A673 (cell line): ENCODE results near the gene EFTUD2. TPM values are rescaled to one million over a fixed set of nuclear protein-coding genes. Genes with fewer than 3 reads are reported as not detected.

Experiments
- BruUV-seq: library from RNA; stranded (reverse); fragments of 400-500 nt; replicated peaks from 2 replicates; lab custom pipeline; 2021; lab: Mats Ljungman, UMichigan
- CTCF ChIA-PET: fragments of 300-600 bp; sonication (Branson Sonifier 250); formaldehyde crosslinking; loops from one replicate; lab custom pipeline; 2022; ENCODE audit warnings: antibody characterized with exemption; lab: Charles Lee
- POLR2A ChIA-PET: fragments of 300-600 bp; sonication (Branson Sonifier 250); formaldehyde crosslinking; loops from one replicate; lab custom pipeline; 2022; ENCODE audit warnings: antibody characterized with exemption; ENCODE audit not compliant: low non-redundant PET; lab: Charles Lee
- DNase-seq: peaks from one replicate; pipeline ENCODE4 v3.0.0-alpha.2; 2015; ENCODE audit warnings: low spot score
- H3K27ac ChIP-seq: fragments of 200-600 bp; sonication (generic); 2 replicates; pipeline ENCODE4 v1.5.1; 2016; ENCODE audit warnings: mixed run types, low read depth, mild to moderate bottlenecking, mixed read lengths, antibody characterized with exemption, low read length; ENCODE audit not compliant: poor library complexity, severe bottlenecking
- H3K27me3 ChIP-seq: fragments of 200-600 bp; sonication (generic); replicated peaks from 2 replicates; pipeline ENCODE4 v1.6.1; 2017; ENCODE audit warnings: mixed run types, low read depth, mild to moderate bottlenecking, mixed read lengths, antibody characterized with exemption, low read length; ENCODE audit not compliant: insufficient read depth, poor library complexity
- H3K36me3 ChIP-seq: fragments of 200-600 bp; sonication (generic); 2 replicates; pipeline ENCODE4 v1.6.1; 2016; ENCODE audit warnings: mixed run types, mild to moderate bottlenecking, mixed read lengths, antibody characterized with exemption, low read length; ENCODE audit not compliant: insufficient read depth, poor library complexity, severe bottlenecking
- H3K4me1 ChIP-seq: fragments of 200-600 bp; sonication (generic); 2 replicates; pipeline ENCODE4 v1.6.1; 2017; ENCODE audit warnings: mixed run types, mild to moderate bottlenecking, mixed read lengths, antibody characterized with exemption, low read length; ENCODE audit not compliant: insufficient read depth, poor library complexity, severe bottlenecking
- H3K4me3 ChIP-seq: fragments of 200-600 bp; sonication (generic); 2 replicates; pipeline ENCODE4 v1.5.1; 2016; ENCODE audit warnings: low read depth, mixed run types, mild to moderate bottlenecking, mixed read lengths, low read length; ENCODE audit not compliant: poor library complexity, severe bottlenecking
- H3K9me3 ChIP-seq: fragments of 200-600 bp; sonication (generic); 2 replicates; pipeline ENCODE4 v1.6.1; 2016; ENCODE audit warnings: mixed run types, low read depth, mild to moderate bottlenecking, mixed read lengths, antibody characterized with exemption, low read length; ENCODE audit not compliant: poor library complexity, severe bottlenecking
- EZH2 ChIP-seq: fragments of 200-600 bp; sonication (generic); IDR thresholded peaks from 2 replicates; pipeline ENCODE4 v1.6.1; 2017; ENCODE audit warnings: borderline replicate concordance, low read depth, mild to moderate bottlenecking, mixed read lengths, antibody characterized with exemption, low read length; ENCODE audit not compliant: poor library complexity, severe bottlenecking
- intact Hi-C: fragments of 100-400 bp; cut with micrococcal nuclease; formaldehyde crosslinking; loops from one replicate; pipeline ENCODE4 v1.10.0; 2022; ENCODE audit not compliant: unreplicated experiment
- total RNA-seq: library from RNA; stranded (reverse); gene quantifications from 2 replicates; pipeline ENCODE4 v1.2.3, GENCODE V29; 2021
- TF ChIP-seq, protein P1 (sequence below): fragments of 300-800, 200-600 bp; sonication (generic); conservative IDR thresholded peaks from 2 replicates; pipeline ENCODE4 v1.5.1; 2017; ENCODE audit warnings: low read depth, mild to moderate bottlenecking, antibody characterized with exemption, low read length, moderate library complexity, mixed read lengths

The EFTUD2 gene
- total RNA-seq, 1 experiment from 2014 or later, result 144 TPM

- POLR2A ChIA-PET, result no interaction called here
- DNase-seq, result peak; percentile 66
- Histone ChIP-seq H3K4me1 (no peaks in the 10 kb centered on the region), H3K9me3 (no peaks in the 10 kb centered on the region), H3K4me3 (no peak overlapping the region), H3K27me3 (no peaks in the 10 kb centered on the region), H3K27ac (no peak overlapping the region), H3K36me3 (no peaks in the 10 kb centered on the region)
- intact Hi-C loops, result loop anchor here (2.0 kb wide), 1 partner anchor 101 kb away; no protein-coding TSS in a partner anchor
- CTCF ChIA-PET, result interaction anchor here (0.5 to 1.5 kb wide), 4 partner anchors 48 to 105 kb away, joined by 3 to 7 read pairs (median 6); partner anchors contain the start of gene C1QL1
- BruUV-seq, result no TSS peak
- TF ChIP-seq, protein P1, sequence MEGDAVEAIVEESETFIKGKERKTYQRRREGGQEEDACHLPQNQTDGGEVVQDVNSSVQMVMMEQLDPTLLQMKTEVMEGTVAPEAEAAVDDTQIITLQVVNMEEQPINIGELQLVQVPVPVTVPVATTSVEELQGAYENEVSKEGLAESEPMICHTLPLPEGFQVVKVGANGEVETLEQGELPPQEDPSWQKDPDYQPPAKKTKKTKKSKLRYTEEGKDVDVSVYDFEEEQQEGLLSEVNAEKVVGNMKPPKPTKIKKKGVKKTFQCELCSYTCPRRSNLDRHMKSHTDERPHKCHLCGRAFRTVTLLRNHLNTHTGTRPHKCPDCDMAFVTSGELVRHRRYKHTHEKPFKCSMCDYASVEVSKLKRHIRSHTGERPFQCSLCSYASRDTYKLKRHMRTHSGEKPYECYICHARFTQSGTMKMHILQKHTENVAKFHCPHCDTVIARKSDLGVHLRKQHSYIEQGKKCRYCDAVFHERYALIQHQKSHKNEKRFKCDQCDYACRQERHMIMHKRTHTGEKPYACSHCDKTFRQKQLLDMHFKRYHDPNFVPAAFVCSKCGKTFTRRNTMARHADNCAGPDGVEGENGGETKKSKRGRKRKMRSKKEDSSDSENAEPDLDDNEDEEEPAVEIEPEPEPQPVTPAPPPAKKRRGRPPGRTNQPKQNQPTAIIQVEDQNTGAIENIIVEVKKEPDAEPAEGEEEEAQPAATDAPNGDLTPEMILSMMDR, result peak; percentile 66
- no peak for TF ChIP-seq EZH2
Measured at GRCh38 chr17:44919885-44920564, 20.8 kb upstream of the EFTUD2 start.

GRCh38 chr17:44919411-44919810 lies 20.2 kb upstream of the EFTUD2 start:
- intact Hi-C loops, result no loop called here
- no peaks in the 10 kb centered on the region for H3K27me3 ChIP-seq
- no peaks in the 10 kb centered on the region for H3K4me1 ChIP-seq
- ChIA-PET CTCF (interaction anchor here (1.5 kb wide), 1 partner anchor 101 kb away, joined by 7 read pairs; no protein-coding TSS in a partner anchor), POLR2A (no interaction called here)
- H3K36me3 ChIP-seq, result no peaks in the 10 kb centered on the region
- H3K9me3 ChIP-seq, result no peaks in the 10 kb centered on the region
- no peak overlapping the region for H3K4me3 ChIP-seq
- no peak overlapping the region for H3K27ac ChIP-seq
- TF ChIP-seq EZH2, result no peak
- TF ChIP-seq, protein P1, result no peak
- DNase-seq, result no peak
- no TSS peak for BruUV-seq

DNA sequence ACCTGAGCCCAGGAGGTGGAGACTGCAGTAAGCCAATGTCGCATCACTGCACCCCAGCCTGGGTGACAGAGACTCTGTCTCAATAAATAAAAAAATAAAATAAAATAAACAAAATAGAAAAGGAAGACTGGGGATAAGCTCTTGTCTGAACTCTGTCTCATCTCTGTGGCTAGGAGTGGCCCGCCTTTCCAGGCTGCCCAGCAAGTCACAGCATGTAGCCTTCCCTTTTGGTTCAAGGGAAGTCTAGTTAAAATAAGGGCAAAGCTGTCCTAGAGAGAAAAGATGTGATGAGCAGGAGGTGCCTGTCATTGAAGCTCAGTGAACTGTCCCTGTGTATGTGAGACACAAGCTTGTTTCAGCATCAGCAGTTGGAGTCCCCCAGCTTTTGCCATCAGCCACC lies 18.8 kb upstream of the EFTUD2 start:
- no peak for DNase-seq
- intact Hi-C loops, result no loop called here
- ChIA-PET POLR2A (interaction anchor here (0.6 kb wide), 1 partner anchor 103 kb away, joined by 3 read pairs; no protein-coding TSS in a partner anchor), CTCF (no interaction called here)
- BruUV-seq, result no TSS peak
- H3K27ac ChIP-seq, result no peak overlapping the region
- TF ChIP-seq, protein P1, result no peak
- TF ChIP-seq EZH2, result no peak
- H3K36me3 ChIP-seq, result no peaks in the 10 kb centered on the region
- H3K27me3 ChIP-seq, result no peaks in the 10 kb centered on the region
- no peak overlapping the region for H3K4me3 ChIP-seq
- H3K9me3 ChIP-seq, result no peaks in the 10 kb centered on the region
- H3K4me1 ChIP-seq, result no peaks in the 10 kb centered on the region
